Choroid plexus epithelial cell (primary cell): ENCODE data around the gene STAU1.
"Not testable (repeated sequence)": the region's sequence is repeated elsewhere in the genome, so short reads cannot be mapped to it uniquely, and the experiment has no call there.

ENCODE experiments used
- DNase-seq: peaks from one replicate; pipeline ENCODE4 v3.0.0-alpha.2; 2010; ENCODE audit warnings: low read depth
- H3K4me3 ChIP-seq: 2 replicates; pipeline ENCODE4 v1.5.1; 2011; ENCODE audit warnings: low read depth, mild to moderate bottlenecking, control low read depth, low read length, moderate library complexity
- TF ChIP-seq, protein P1 (sequence below): conservative IDR thresholded peaks from 2 replicates; pipeline ENCODE4 v1.5.1; 2011; ENCODE audit warnings: low read depth, mild to moderate bottlenecking, control low read depth, inconsistent platforms, low read length, moderate library complexity

Gene STAU1

GRCh38 chr20:49170714-49171113, 17.4 kb downstream of the STAU1 start:
- TF ChIP-seq, protein P1, sequence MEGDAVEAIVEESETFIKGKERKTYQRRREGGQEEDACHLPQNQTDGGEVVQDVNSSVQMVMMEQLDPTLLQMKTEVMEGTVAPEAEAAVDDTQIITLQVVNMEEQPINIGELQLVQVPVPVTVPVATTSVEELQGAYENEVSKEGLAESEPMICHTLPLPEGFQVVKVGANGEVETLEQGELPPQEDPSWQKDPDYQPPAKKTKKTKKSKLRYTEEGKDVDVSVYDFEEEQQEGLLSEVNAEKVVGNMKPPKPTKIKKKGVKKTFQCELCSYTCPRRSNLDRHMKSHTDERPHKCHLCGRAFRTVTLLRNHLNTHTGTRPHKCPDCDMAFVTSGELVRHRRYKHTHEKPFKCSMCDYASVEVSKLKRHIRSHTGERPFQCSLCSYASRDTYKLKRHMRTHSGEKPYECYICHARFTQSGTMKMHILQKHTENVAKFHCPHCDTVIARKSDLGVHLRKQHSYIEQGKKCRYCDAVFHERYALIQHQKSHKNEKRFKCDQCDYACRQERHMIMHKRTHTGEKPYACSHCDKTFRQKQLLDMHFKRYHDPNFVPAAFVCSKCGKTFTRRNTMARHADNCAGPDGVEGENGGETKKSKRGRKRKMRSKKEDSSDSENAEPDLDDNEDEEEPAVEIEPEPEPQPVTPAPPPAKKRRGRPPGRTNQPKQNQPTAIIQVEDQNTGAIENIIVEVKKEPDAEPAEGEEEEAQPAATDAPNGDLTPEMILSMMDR, result no peak
- H3K4me3 ChIP-seq, result no peak overlapping the region
- no peak for DNase-seq

DNA sequence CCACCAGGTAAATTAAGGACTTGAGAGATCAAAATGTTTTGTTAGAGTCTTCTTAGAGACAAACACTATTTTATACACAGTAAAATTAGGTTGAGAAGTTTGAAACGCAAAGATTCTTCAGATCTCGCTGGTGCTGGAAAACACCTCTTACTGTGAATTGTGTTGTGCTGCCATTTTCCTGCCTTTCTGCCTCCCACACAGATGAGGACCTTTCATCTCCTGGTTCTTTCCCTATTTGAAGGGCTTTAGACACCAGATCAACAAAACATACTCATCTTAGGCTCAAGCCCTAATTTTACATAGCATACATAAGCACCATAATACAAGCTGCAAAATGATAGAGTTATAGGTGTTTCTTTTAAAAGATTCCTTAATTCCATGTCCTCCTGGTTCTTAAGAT, 18.6 kb downstream of the STAU1 start:
- no peak overlapping the region for H3K4me3 ChIP-seq
- TF ChIP-seq, protein P1, result no peak
- DNase-seq, result no peak

GRCh38 chr20:49168864-49169263, 19.3 kb downstream of the STAU1 start:
- H3K4me3 ChIP-seq, DNase-seq: not testable (repeated sequence)

DNA sequence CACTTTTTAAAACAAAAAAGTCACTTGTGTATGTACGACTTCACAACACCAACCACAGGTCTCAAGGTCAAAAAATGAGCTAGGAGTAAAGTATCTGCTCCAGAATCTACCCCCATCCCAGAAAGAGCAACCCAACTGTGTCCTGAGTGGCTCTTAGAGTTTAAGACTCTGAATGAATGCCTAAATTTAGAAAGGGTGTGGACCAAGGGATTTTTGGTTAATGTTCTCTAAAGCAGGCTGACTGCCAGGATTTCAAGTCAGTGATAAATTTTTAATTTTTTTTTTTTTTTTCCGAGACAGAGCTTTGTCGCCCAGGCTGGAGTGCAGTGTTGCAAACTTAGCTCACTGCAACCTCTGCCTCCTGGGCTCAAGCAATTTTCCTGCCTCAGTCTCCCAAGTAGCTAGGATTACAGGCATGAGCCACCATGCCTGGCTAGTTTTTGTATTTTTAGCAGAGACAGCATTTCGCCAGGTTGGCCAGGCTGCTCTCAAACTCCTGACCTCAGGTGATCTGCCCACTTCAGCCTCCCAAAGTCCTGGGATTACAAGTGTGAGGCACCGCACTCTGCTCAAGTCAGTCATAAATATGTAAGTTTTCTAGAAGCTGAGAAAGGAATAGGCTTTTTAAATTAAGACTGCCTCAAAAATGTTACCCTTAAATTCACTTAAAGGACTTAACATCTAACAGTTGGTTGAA, 20.2 kb downstream of the STAU1 start:
- TF ChIP-seq, protein P1, result no peak
- H3K4me3 ChIP-seq, result no peak overlapping the region

DNA sequence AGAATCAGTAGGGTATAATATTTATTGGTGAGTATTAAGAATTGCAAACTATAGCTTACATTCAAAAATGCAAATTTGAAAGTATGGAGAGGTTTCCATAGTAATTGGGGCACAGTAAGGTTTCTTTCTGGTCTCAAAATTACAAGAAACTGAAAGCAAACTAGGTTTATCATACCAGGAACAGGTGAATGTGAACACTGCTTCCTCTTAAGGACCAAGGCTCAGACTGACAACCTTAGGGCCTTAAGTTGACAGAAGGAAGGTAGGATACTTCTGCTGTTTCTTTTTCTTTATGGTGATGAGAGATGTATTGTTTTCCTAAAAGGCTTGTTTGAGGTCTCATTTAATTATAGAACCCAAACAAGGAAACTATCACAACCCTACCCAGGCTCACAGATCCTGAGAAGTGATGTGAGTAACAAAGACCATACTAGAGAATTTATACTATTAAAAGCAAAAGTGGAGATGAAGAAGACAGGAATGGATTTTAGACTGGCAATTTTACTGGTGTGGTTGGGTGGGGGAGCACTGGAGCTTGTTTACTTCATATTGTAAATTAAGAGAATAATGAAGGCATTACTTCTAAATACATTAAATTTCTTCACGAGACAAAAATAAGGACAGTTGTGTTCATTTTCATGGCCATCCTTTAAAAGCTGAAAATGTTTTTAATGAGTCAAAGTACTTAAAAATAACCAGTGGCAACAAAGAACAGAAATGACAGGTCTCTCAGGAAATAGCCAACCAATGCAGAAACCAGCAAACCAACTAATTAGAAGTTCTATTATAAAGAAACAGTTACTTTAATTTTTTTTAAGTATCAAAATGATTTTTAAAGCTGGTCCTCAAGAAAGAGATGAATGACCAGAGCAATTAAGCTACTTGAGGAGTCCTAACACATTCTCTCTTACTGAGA, 21.3 kb downstream of the STAU1 start:
- no peak for DNase-seq
- TF ChIP-seq, protein P1, result no peak
- H3K4me3 ChIP-seq, result no peak overlapping the region

More for the DNA sequence above, 20.2 kb downstream of the STAU1 start:
- no peak for DNase-seq

GRCh38 chr20:49165611-49166010, 22.5 kb downstream of the STAU1 start:
- DNase-seq, result no peak
- TF ChIP-seq, protein P1, result no peak
- H3K4me3 ChIP-seq, result no peak overlapping the region

DNA sequence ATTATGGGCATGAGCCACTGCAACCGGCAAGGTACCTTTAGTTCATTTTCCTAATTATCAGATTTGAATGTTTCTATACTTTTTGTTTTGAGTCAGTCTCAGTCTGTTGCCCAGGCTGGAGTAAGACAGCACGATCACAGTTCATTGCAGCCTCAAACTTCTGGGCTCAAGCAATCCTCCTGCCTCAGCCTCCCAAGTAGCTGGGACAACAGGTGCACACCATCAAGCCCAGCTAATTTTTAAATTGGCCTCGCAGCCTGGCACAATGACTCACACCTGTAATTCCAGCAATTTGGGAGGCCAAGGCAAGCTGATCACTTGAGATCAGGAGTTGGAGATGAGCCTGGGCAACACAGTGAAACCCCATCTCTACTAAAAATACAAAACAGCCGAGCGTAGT, 24.4 kb downstream of the STAU1 start:
- TF ChIP-seq, protein P1, result no peak

More for the DNA sequence above, 24.4 kb downstream of the STAU1 start:
- no peak for DNase-seq
- H3K4me3 ChIP-seq, result no peak overlapping the region
